ENCODE results near the gene ZNF141. TPM values are rescaled to one million over a fixed set of nuclear protein-coding genes. Genes with fewer than 3 reads are reported as not detected.

Gene ZNF141
- total and polyA plus RNA-seq, 10 of the 15 experiments (the other 5 are each of a cell fraction or from before 2014, with no cell fraction given): 3.9 to 25.2 (median 10.6) TPM

DNA sequence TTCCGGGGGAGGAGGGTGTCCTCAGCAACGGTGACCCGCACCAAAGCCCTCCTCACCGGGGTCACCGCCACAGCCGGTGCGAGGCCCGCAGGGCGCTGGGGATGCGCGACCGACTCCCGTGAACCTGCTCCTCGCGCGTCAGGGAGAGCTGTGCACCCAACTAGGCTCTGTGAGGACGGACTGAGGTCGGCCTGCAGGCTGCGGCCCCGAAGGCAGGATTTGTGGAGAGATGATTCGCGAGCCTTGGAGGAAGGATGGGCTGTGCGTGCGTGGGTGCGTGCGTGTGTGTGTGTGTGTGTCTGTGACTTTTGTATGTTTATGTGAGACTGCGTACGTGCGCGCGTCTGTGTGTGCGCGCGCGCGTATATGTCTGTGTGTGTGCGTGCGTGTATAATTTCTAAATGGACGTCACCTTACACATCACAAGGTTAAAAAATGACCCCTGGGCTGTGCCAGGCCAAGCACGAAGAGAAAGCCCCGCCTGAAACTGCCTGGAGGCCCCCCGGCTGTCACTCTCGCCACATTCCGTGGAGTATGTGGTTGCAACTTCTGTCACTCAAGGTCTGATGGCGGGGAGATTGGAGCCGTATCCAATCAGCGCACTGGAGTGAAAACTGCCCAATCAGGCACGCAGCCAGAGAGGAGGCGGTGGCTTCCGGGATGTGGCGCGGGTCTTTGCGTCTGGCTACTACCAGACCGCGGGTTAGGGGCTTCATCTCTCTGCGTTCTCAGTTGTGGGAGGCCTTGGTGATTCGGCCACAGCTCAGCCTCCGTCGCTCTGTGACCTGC is at the start of gene ZNF141 (continued):
- no peak for TF ChIP-seq SMC3 (IDR thresholded peaks at IDR 0.05; ENCODE audit: borderline replicate concordance, low read length)
- TF ChIP-seq MLLT1 (IDR thresholded peaks at IDR 0.05): peak; percentile 45
- TF ChIP-seq, protein P1, sequence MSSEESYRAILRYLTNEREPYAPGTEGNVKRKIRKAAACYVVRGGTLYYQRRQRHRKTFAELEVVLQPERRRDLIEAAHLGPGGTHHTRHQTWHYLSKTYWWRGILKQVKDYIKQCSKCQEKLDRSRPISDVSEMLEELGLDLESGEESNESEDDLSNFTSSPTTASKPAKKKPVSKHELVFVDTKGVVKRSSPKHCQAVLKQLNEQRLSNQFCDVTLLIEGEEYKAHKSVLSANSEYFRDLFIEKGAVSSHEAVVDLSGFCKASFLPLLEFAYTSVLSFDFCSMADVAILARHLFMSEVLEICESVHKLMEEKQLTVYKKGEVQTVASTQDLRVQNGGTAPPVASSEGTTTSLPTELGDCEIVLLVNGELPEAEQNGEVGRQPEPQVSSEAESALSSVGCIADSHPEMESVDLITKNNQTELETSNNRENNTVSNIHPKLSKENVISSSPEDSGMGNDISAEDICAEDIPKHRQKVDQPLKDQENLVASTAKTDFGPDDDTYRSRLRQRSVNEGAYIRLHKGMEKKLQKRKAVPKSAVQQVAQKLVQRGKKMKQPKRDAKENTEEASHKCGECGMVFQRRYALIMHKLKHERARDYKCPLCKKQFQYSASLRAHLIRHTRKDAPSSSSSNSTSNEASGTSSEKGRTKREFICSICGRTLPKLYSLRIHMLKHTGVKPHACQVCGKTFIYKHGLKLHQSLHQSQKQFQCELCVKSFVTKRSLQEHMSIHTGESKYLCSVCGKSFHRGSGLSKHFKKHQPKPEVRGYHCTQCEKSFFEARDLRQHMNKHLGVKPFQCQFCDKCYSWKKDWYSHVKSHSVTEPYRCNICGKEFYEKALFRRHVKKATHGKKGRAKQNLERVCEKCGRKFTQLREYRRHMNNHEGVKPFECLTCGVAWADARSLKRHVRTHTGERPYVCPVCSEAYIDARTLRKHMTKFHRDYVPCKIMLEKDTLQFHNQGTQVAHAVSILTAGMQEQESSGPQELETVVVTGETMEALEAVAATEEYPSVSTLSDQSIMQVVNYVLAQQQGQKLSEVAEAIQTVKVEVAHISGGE (CRISPR knock-in tag; IDR thresholded peaks at IDR 0.05): no peak
- TF ChIP-seq, protein P2, sequence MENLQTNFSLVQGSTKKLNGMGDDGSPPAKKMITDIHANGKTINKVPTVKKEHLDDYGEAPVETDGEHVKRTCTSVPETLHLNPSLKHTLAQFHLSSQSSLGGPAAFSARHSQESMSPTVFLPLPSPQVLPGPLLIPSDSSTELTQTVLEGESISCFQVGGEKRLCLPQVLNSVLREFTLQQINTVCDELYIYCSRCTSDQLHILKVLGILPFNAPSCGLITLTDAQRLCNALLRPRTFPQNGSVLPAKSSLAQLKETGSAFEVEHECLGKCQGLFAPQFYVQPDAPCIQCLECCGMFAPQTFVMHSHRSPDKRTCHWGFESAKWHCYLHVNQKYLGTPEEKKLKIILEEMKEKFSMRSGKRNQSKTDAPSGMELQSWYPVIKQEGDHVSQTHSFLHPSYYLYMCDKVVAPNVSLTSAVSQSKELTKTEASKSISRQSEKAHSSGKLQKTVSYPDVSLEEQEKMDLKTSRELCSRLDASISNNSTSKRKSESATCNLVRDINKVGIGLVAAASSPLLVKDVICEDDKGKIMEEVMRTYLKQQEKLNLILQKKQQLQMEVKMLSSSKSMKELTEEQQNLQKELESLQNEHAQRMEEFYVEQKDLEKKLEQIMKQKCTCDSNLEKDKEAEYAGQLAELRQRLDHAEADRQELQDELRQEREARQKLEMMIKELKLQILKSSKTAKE (IDR thresholded peaks at IDR 0.05; ENCODE audit: low read depth, poor library complexity, severe bottlenecking): peak; percentile 83
- peak; percentile 100 for TF ChIP-seq PKNOX1 (IDR thresholded peaks at IDR 0.05)
- TF ChIP-seq, protein P3, sequence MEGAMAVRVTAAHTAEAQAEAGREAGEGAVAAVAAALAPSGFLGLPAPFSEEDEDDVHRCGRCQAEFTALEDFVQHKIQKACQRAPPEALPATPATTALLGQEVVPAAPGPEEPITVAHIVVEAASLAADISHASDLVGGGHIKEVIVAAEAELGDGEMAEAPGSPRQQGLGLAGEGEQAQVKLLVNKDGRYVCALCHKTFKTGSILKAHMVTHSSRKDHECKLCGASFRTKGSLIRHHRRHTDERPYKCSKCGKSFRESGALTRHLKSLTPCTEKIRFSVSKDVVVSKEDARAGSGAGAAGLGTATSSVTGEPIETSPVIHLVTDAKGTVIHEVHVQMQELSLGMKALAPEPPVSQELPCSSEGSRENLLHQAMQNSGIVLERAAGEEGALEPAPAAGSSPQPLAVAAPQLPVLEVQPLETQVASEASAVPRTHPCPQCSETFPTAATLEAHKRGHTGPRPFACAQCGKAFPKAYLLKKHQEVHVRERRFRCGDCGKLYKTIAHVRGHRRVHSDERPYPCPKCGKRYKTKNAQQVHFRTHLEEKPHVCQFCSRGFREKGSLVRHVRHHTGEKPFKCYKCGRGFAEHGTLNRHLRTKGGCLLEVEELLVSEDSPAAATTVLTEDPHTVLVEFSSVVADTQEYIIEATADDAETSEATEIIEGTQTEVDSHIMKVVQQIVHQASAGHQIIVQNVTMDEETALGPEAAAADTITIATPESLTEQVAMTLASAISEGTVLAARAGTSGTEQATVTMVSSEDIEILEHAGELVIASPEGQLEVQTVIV (IDR thresholded peaks at IDR 0.05; ENCODE audit: borderline replicate concordance, partially characterized antibody): peak; percentile 77
- peak; percentile 42; the same call in 1 of the 2 replicates for TF ChIP-seq MAX (IDR thresholded peaks at IDR 0.05; ENCODE audit: low read depth, low read length)
- TF ChIP-seq ZBED1 (IDR thresholded peaks at IDR 0.05; ENCODE audit: borderline replicate concordance): 0 out of 2 replicates have a peak, but pooled peaks have one; percentile 28
- TF ChIP-seq HDAC2 (IDR thresholded peaks at IDR 0.05): 0 out of 2 replicates have a peak, but pooled peaks have one; percentile 70
- peak; percentile 55; the same call in 1 of the 2 replicates for TF ChIP-seq ESRRA (IDR thresholded peaks at IDR 0.05; ENCODE audit: low read length)
- TF ChIP-seq IRF3 (IDR thresholded peaks at IDR 0.05): peak; percentile 91
- TF ChIP-seq IRF4 (IDR thresholded peaks at IDR 0.05; ENCODE audit: low read depth, low read length): 0 out of 2 replicates have a peak, but pooled peaks have one; percentile 5
- no peak for TF ChIP-seq HSF1 (IDR thresholded peaks at IDR 0.05; ENCODE audit: low read depth, low read length)
- TF ChIP-seq HDGF (IDR thresholded peaks at IDR 0.05): peak; percentile 76; the same call in 1 of the 2 replicates
